Fibroblast of skin of left quadriceps (primary cell): ENCODE results near the gene HYAL1.
"Not testable (repeated sequence)": the region's sequence is repeated elsewhere in the genome, so short reads cannot be mapped to it uniquely, and the experiment has no call there.

ENCODE experiments used
- DNase-seq, 2 experiments: peaks; one replicate each; pipeline ENCODE4 v3.0.0-alpha.2; 2013; ENCODE audit warnings: low read depth in 2 of 2

HYAL1 gene

GRCh38 chr3:50318615-50319014 is 15.2 kb upstream of the HYAL1 start:
- DNase-seq, result no peak

GRCh38 chr3:50318163-50318562 is 14.8 kb upstream of the HYAL1 start:
- DNase-seq, result no peak

- no peak for DNase-seq
Observed at GRCh38 chr3:50317300-50317699, 13.9 kb upstream of the HYAL1 start.

- no peak for DNase-seq
Observed at GRCh38 chr3:50316657-50317242, 13.4 kb upstream of the HYAL1 start.

- no peak for DNase-seq
Observed at GRCh38 chr3:50314816-50315215, 11.4 kb upstream of the HYAL1 start.

GRCh38 chr3:50314342-50314741 is 11.0 kb upstream of the HYAL1 start:
- no peak for DNase-seq

GRCh38 chr3:50312041-50312440 is 8.7 kb upstream of the HYAL1 start:
- DNase-seq, result not testable (repeated sequence)

GRCh38 chr3:50304601-50305000 is 1.2 kb upstream of the HYAL1 start:
- DNase-seq, result no peak

GRCh38 chr3:50302095-50303012 is 1.0 kb downstream of the HYAL1 start:
- no peak for DNase-seq

- no peak for DNase-seq
Observed at GRCh38 chr3:50300681-50301254, 2.6 kb downstream of the HYAL1 start.

- DNase-seq, result peak in 1 of 2 experiments; percentile 6
Observed at GRCh38 chr3:50299929-50300680, 3.3 kb downstream of the HYAL1 start.

GRCh38 chr3:50299638-50299928 is 3.8 kb downstream of the HYAL1 start:
- DNase-seq, result no peak

GRCh38 chr3:50298836-50299637 is 4.3 kb downstream of the HYAL1 start, which contains the start of the genes HYAL3 and NAA80:
TSS of gene HYAL3 (minus strand) at chr3:50299405. CDS start at chr3:50295602, 3,803 bp downstream.
TSS of gene NAA80 (minus strand) at chr3:50299405. CDS start at chr3:50297463, 1,942 bp downstream.
- DNase-seq, result peak; percentile 98 to 99

GRCh38 chr3:50297896-50298725 is 5.3 kb downstream of the HYAL1 start:
- no peak for DNase-seq

- DNase-seq, result no peak
Observed at GRCh38 chr3:50297384-50297775, 6.0 kb downstream of the HYAL1 start.

GRCh38 chr3:50296721-50297383 is 6.5 kb downstream of the HYAL1 start:
- DNase-seq, result no peak

- DNase-seq, result no peak
Observed at GRCh38 chr3:50295553-50296431, 7.6 kb downstream of the HYAL1 start.

- DNase-seq, result no peak
Observed at GRCh38 chr3:50294492-50295403, 8.6 kb downstream of the HYAL1 start.
